SK-N-MC (cell line): Measurements from ENCODE around the gene PPP1R37.

ENCODE experiments used
- DNase-seq: peaks from one replicate; pipeline ENCODE4 v3.0.0-alpha.2; 2011; ENCODE audit warnings: low read depth, low spot score
- H3K27ac ChIP-seq: fragments of 200-600 bp; sonication (generic); 2 replicates; pipeline ENCODE4 v1.5.1; 2016; ENCODE audit warnings: mixed run types
- H3K36me3 ChIP-seq: fragments of 200-600 bp; sonication (generic); 2 replicates; pipeline ENCODE4 v1.6.1; 2017; ENCODE audit warnings: antibody characterized with exemption, low read length, mixed read lengths; ENCODE audit not compliant: insufficient read depth
- H3K4me3 ChIP-seq: fragments of 200-600 bp; sonication (generic); 2 replicates; pipeline ENCODE4 v1.5.1; 2016
- H3K9ac ChIP-seq: fragments of 200-600 bp; sonication (generic); 2 replicates; pipeline ENCODE4 v1.8.0; 2017; ENCODE audit warnings: mixed run types, mixed read lengths; ENCODE audit not compliant: insufficient read length
- H3K9me3 ChIP-seq: fragments of 200-600 bp; sonication (generic); 2 replicates; pipeline ENCODE4 v1.6.1; 2017; ENCODE audit warnings: low read depth, mild to moderate bottlenecking, antibody characterized with exemption, low read length, moderate library complexity, mixed read lengths
- EZH2 ChIP-seq: fragments of 200-600 bp; sonication (generic); IDR thresholded peaks from one replicate; pipeline ENCODE4 v1.6.1; 2017; ENCODE audit warnings: antibody characterized with exemption
- FOXP2 ChIP-seq: optimal IDR thresholded peaks from 2 replicates; pipeline ENCODE3; 2011; ENCODE audit warnings: mild to moderate bottlenecking, moderate library complexity; ENCODE audit not compliant: insufficient read depth; ENCODE audit errors: extremely low read length, control extremely low read depth
- POLR2AphosphoS5 ChIP-seq: IDR thresholded peaks from 2 replicates; pipeline ENCODE4 v1.6.1; 2012; ENCODE audit warnings: mild to moderate bottlenecking, low read depth, low read length, borderline replicate concordance

Gene PPP1R37

GRCh38 chr19:45140533-45140932 is 47.6 kb downstream of the PPP1R37 start:
- no peak for DNase-seq
- H3K4me3 ChIP-seq = no peak overlapping the region
- no peaks in the 10 kb centered on the region; the same call in 1 of the 2 replicates for H3K36me3 ChIP-seq
- no peak overlapping the region for H3K27ac ChIP-seq
- no peak overlapping the region for H3K9ac ChIP-seq
- TF ChIP-seq EZH2 = no peak
- no peak for TF ChIP-seq FOXP2
- no peak for TF ChIP-seq POLR2AphosphoS5
- no peaks in the 10 kb centered on the region for H3K9me3 ChIP-seq

GRCh38 chr19:45141203-45141900 is 48.4 kb downstream of the PPP1R37 start:
- no peak for DNase-seq
- H3K36me3 ChIP-seq = no peaks in the 10 kb centered on the region; the same call in 1 of the 2 replicates
- no peak overlapping the region for H3K27ac ChIP-seq
- H3K4me3 ChIP-seq = no peak overlapping the region
- H3K9me3 ChIP-seq = no peaks in the 10 kb centered on the region
- no peak overlapping the region for H3K9ac ChIP-seq
- no peak for TF ChIP-seq POLR2AphosphoS5
- no peak for TF ChIP-seq FOXP2
- no peak for TF ChIP-seq EZH2

GRCh38 chr19:45142016-45142725 is 49.2 kb downstream of the PPP1R37 start:
- TF ChIP-seq POLR2AphosphoS5 (no peak), EZH2 (no peak), FOXP2 (no peak)
- H3K36me3 ChIP-seq = no peaks in the 10 kb centered on the region; the same call in 1 of the 2 replicates
- no peak overlapping the region for H3K27ac ChIP-seq
- no peaks in the 10 kb centered on the region for H3K9me3 ChIP-seq
- DNase-seq = no peak
- H3K9ac ChIP-seq = no peak overlapping the region
- H3K4me3 ChIP-seq = no peak overlapping the region

GRCh38 chr19:45142726-45143110 is 49.7 kb downstream of the PPP1R37 start:
- no peak overlapping the region for H3K27ac ChIP-seq
- no peaks in the 10 kb centered on the region; the same call in 1 of the 2 replicates for H3K36me3 ChIP-seq
- TF ChIP-seq POLR2AphosphoS5 = no peak
- TF ChIP-seq EZH2 = no peak
- no peak for TF ChIP-seq FOXP2
- no peak for DNase-seq
- H3K4me3 ChIP-seq = no peak overlapping the region
- no peaks in the 10 kb centered on the region for H3K9me3 ChIP-seq
- no peak overlapping the region for H3K9ac ChIP-seq

GRCh38 chr19:45144431-45145269 is 51.7 kb downstream of the PPP1R37 start:
- H3K27ac ChIP-seq = no peak overlapping the region
- H3K36me3 ChIP-seq = no peaks in the 10 kb centered on the region; the same call in 1 of the 2 replicates
- DNase-seq = no peak
- H3K9me3 ChIP-seq = no peaks in the 10 kb centered on the region
- no peak overlapping the region for H3K9ac ChIP-seq
- no peak for TF ChIP-seq FOXP2
- TF ChIP-seq EZH2 = no peak
- TF ChIP-seq POLR2AphosphoS5 = no peak
- no peak overlapping the region for H3K4me3 ChIP-seq

- Histone ChIP-seq H3K9ac (no peak overlapping the region), H3K4me3 (no peak overlapping the region), H3K36me3 (no peaks in the 10 kb centered on the region; the same call in 1 of the 2 replicates), H3K27ac (no peak overlapping the region), H3K9me3 (no peaks in the 10 kb centered on the region)
- TF ChIP-seq EZH2 (no peak), POLR2AphosphoS5 (no peak), FOXP2 (no peak)
- DNase-seq = no peak
These were observed 52.6 kb downstream of the PPP1R37 start for GRCh38 chr19:45145270-45146189.

GRCh38 chr19:45146251-45146650 is 53.3 kb downstream of the PPP1R37 start:
- H3K27ac ChIP-seq = no peak overlapping the region
- no peaks in the 10 kb centered on the region for H3K9me3 ChIP-seq
- DNase-seq = no peak
- no peak for TF ChIP-seq POLR2AphosphoS5
- H3K9ac ChIP-seq = no peak overlapping the region
- no peak overlapping the region for H3K4me3 ChIP-seq
- no peaks in the 10 kb centered on the region; the same call in 1 of the 2 replicates for H3K36me3 ChIP-seq
